GM19351 (cell line): Measurements from ENCODE around the gene ACVR1.
A peak's percentile ranks its signal among the peaks of the same experiment; 100 is the strongest.

Experiments
- ATAC-seq: cut with Tn5 transposase; IDR thresholded peaks from one replicate; pipeline ENCODE4 v1.9.1; 2021; ENCODE audit warnings: mild to moderate bottlenecking, moderate library complexity; ENCODE audit not compliant: unreplicated experiment

Gene ACVR1

GRCh38 chr2:157803476-157803875 is 72.7 kb downstream of the ACVR1 start:
- no peak for ATAC-seq

- ATAC-seq, result no peak
These were observed 75.2 kb downstream of the ACVR1 start for GRCh38 chr2:157800838-157801495.

GRCh38 chr2:157793053-157793612 is 83.0 kb downstream of the ACVR1 start:
- ATAC-seq, result peak; percentile 41

- ATAC-seq, result no peak
These were observed 83.6 kb downstream of the ACVR1 start for GRCh38 chr2:157792335-157793052.

GRCh38 chr2:157790780-157791179 is 85.3 kb downstream of the ACVR1 start:
- no peak for ATAC-seq

GRCh38 chr2:157789933-157790511 is 86.1 kb downstream of the ACVR1 start:
- no peak for ATAC-seq

GRCh38 chr2:157789256-157789655 is 86.9 kb downstream of the ACVR1 start:
- ATAC-seq, result no peak

- no peak for ATAC-seq
These were observed 87.9 kb downstream of the ACVR1 start for GRCh38 chr2:157788201-157788600.

- no peak for ATAC-seq
These were observed 88.7 kb downstream of the ACVR1 start for GRCh38 chr2:157787364-157787938.

- no peak for ATAC-seq
These were observed 89.3 kb downstream of the ACVR1 start for GRCh38 chr2:157786663-157787363.

GRCh38 chr2:157785866-157786662 is 90.1 kb downstream of the ACVR1 start:
- ATAC-seq, result no peak

- ATAC-seq, result no peak
These were observed 90.9 kb downstream of the ACVR1 start for GRCh38 chr2:157785200-157785599.

GRCh38 chr2:157784823-157785175 is 91.3 kb downstream of the ACVR1 start:
- ATAC-seq, result no peak

GRCh38 chr2:157784169-157784822 is 91.8 kb downstream of the ACVR1 start:
- no peak for ATAC-seq

- ATAC-seq, result no peak
These were observed 92.9 kb downstream of the ACVR1 start for GRCh38 chr2:157783245-157783644.

GRCh38 chr2:157782057-157782845 is 93.9 kb downstream of the ACVR1 start:
- no peak for ATAC-seq

- no peak for ATAC-seq
These were observed 95.9 kb downstream of the ACVR1 start for GRCh38 chr2:157780211-157780610.

GRCh38 chr2:157779794-157780193 is 96.3 kb downstream of the ACVR1 start:
- ATAC-seq, result no peak

GRCh38 chr2:157777427-157777826 is 98.7 kb downstream of the ACVR1 start:
- ATAC-seq, result no peak
